NOMO-1 treated with DMSO at 0.1 percent for 48 hours (cell line): ENCODE measurements around the gene TRMT10C.
A peak's percentile ranks its signal among the peaks of the same experiment; 100 is the strongest.
"Not testable (repeated sequence)": the region's sequence is repeated elsewhere in the genome, so short reads cannot be mapped to it uniquely, and the experiment has no call there.

Source experiments
- DNase-seq: peaks from one replicate; lab custom pipeline; 2025; ENCODE audit not compliant: unreplicated experiment; lab: John Stamatoyannopoulos, UW

The TRMT10C gene

DNA sequence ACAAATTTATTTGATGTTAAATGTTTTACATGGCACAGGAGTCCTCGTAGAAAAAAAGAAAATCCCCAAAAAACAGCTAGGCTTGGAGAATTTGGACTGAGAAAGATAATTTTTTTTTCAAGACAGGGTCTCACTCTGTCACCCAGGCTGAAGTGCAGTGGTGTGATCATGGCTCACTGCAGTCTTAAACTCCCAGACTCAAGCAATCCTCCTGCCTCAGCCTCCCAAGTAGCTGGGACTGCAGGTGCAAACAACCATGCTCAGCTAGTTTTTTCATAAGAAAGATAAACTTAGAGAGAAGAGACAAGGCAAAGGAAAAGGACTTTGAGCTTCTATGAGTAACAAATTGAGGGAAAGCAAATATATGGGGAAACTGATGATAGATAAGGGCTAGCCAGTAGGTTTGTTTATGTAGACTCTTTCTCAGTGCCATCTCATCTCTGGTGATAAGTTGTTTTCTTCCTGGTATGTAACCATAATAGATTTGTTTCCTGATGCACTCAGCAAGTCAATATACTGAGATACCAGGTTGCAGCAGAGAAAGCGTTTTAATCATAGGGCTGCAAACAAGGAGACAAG lies 13.1 kb upstream of the TRMT10C start:
- no peak for DNase-seq

DNA sequence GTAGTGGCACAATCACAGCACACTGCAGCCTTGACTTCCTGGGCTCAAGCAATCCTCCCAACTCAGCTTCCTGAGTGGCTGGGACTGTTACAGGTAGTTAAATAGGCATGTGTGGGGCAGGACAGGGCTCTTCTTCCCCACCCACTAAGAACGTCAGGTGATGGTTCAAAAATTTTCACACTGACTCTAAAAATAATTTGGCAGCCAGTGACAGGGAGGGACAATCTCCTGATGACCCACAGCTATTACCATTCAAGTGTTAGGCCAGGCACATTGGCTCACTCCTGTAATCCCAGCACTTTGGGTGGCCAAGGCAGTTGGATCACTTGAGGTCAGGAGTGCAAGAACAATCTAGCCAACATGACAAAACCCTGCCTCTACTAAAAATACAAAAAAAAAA lies 12.2 kb upstream of the TRMT10C start:
- DNase-seq, result no peak

DNA sequence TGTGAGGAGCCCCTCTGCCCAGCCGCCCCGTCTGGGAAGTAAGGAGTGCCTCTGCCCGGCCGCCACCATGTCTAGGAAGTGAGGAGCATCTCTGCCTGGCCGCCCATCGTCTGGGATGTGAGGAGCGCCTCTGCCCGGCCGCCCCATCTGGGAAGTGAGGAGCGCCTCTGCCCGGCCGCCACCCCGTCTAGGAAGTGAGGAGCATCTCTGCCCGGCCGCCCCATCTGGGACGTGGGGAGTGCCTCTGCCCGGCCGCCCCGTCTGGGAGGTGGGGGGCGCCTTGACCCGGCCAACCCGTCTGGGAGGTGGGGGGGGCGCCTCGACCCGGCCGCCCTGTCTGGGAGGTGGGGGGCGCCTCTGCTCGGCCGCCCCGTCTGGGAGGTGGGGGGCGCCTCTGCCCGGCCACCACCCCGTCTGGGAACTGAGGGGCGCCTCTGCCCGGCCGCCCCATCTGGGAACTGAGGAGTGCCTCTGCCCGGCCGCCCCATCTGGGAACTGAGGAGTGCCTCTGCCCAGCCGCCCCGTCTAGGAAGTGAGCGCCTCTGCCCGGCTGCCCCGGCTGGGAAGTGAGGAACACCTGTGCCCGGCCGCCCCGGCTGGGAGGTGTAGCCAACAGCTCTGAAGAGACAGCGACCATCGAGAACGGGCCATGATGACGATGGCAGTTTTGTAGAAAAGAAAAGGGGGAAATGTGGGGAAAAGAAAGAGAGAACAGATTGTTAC lies 10.1 kb upstream of the TRMT10C start:
- not testable (repeated sequence) for DNase-seq

DNA sequence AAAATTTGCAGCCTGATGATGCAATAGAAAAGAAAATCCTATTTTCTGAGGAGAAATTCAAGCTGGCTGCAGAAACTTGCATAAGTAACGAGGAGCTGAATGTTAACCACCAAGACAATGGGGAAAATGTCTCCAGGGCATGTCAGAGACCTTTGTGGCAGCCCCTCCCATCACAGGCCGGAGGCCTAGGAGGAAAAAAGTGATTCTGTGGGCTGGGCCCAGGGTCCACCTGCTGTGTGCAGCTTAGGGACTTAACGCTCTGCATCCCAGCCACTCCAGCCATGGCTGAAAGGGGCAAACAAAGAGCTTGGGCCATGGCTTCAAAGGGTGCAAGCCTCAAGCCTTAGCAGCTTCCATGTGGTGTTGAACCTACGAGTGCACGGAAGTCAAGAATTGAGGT lies 8.3 kb upstream of the TRMT10C start:
- DNase-seq, result not testable (repeated sequence)

DNA sequence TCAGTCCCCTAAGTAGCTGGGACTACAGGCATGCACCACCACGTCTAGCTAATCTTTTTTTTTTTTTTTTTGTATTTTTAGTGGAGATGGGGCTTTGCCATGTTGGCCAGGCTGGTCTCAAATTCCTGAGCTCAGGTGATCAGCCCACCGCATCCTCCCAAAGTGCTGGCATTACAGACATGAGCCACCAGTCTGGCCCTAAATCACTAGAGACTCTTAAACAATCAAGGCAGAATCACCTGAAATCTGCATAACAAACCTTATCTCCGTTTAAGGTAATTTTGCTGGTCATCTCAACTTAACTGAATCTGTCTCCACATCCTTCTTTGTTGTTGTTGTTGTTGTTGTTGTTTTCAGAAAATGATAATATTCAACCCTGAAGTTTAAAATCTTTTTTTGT lies 5.6 kb upstream of the TRMT10C start:
- no peak for DNase-seq

DNA sequence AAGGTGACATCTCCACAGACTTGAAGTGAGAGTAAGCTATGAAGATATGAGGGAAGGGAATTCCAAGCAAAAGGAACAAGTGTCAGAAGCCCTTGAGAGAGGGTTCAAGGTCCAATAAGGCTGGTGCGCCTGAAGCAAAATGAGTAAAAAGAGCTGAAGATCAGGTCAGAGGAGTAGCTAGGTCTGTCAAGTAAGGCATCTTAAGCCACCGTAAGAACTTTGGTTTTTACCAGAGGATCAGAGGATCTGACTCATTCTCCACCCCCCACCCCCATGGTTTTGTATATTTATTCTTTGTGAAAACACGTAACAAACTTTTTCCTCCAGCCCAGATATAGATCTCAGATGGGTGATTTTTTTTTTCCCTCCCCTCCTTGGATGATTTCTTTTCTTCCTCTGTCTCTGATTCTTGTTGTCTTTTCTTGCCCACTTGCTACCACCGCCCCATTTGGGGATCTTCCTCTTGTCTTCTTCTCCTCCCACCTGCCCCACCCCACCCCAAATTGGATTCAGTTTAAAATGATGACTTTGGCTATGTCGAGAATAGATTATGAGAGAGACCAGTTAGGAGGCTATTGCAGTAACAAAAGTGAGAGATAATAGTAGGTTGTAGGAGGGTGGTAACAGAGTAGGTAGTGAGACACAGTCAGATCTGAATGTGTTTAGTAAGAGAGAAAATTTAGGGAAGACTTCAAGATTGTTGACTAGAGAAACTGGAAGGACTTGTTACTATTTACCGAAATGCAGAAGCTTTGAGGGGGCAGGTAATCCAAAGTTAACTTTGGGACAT lies 6.1 kb downstream of the TRMT10C start:
- DNase-seq, result no peak

DNA sequence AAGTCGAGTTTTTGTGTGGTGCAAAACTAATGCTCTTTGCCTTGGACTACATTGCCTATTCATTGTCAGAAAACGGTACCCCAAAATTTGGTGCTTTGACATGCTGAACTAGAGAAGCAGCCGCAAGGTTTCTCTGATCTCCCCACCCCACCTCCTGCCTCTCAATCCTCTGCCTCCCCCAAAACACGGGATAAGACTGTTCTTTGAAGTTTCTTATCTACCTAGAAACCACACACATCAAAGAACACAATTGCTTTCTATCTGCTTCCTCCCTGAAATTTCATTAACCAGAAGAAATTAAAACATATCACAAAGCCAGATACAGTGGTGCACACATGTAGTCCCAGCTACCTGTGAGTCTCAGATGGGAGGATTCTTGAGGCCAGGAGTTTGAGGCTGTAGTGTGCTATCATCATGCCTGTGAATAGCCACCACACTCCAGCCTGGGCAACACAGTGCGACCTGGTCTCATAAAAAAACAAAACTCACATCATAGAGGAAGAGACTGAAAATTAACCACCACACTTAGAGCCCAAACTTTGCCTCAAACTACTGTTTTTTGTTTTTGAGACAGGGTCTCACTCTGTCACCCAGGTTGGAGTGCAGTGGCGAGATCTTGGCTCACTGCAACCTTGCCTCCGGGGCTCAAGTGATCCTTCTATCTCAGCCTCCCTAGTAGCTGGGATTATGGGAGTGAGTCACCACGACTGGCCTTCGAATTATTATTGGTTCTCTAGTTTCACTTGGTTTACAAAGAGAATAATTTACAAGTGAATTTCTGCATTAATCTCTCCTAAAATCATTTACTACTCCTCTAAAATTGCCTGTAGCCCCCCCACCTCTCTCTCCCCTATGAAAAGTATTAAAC lies 9.6 kb downstream of the TRMT10C start:
- DNase-seq, result no peak

DNA sequence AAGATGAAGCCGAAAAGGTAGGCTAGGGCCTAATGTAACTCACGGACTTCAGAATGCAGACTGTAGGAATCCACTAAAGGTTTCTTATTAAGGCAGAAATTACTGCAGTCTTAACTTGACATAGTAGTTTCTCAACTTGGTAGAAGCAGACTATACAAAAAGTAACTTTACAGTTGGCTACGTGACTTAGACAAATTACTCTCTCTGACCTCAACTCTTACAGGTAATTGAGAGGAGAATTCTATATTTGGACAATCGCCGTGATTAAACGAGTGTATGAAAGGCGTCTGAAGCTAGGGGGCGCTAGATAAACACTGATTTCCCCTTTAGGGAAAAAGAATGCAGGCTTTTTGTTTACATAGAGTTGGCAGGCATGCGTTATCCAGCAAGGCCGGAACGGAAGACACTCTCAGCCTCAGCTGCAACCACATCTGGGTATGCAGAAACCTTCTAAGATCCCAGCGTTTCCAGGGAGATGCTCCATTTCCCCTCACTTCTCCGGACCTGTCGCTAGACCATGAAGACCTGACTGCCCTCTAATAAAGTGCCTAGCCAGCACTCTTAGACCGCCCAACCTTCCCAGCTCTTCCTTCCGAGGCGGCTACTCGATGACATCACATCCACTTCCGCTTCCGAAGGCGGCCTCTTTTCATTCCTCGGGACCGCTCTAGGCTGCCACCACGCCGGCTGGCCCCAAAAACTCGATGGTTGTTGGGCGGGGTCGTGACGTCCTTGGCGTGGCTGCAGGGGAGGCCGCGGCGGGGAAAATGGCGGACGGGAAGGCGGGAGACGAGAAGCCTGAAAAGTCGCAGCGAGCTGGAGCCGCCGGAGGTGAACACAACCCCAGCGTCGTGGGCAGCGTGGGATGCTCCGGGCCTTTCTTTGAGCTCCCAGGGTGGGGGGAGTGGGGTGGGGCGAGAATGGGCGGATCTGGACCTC lies 12.1 kb downstream of the TRMT10C start, which contains the start of gene PCNP:
Gene PCNP (plus strand): TSS at position 732 of the 939 bp plus-strand sequence. CDS start 36 bp downstream, at position 768.
- DNase-seq, result peak; percentile 99

DNA sequence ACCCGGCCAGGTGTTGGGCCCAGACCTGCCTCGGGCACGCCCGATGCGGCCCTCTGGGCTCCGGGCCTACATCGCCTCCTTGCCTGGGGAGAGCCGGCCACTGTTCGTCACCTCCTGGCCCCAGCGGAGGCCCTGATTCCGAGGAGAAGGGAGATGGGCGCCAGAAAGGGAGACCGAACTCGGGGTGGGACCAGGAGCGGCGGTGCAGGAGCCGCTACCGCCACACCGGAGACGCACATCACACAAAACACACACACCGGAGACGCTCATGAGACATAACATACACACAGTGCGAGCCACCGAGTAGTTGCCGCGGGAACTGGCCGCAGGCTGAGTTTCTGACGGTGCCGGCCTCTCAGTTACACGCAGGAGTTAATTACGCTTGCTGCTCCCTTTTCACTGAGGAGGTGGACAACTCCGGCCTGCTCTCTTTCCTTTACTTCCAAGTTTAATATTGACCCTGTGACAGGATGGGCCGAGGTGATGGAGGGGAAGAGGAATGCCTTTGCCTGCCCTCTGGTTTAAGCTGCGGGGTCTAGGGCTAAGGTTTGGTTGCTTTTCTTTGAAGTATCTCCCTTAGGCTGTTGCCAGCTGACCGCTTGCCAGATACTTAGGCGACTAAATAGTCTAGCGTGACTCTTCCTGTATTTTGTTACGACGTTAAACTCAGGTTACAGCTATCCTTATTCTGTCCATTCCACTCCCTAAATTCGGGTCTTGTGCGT lies 12.9 kb downstream of the TRMT10C start:
- DNase-seq, result peak; percentile 40

DNA sequence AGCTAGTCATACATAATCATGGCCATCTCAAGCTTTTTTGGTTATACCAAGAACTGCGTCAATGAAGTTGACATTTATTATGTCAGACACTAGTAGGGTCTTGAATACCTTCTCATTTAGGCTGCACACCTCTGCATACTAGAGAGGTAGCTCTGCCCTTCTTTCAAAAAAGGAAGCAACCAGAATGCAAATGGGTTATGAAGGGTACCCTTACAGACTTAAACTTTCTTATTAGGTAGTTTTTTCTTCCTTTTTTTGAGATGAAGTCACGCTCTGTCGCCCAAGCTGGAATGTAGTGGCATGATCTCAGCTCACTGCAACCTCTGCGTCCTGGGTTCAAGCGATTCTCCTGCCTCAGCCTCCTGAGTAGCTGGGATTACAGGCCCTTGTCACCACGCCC lies 15.6 kb downstream of the TRMT10C start:
- DNase-seq, result no peak

DNA sequence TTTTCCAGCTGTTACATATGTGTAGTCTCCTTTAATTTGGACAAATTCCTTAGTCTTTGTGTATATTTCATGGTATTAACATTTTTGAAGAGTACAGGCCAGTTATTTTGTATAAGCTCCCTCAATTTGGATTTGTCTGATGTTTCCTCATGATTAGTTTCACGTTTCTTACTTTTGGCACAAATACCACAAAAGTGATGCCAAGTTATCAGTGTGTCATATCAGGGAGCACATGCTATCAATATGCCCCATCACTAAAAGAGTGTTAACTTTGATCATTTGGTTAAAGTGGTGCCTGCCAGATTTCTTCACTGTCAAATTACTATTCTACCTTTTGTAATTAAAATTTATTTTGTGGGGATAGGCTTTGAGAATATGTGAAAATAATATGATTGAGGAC lies 26.9 kb downstream of the TRMT10C start:
- no peak for DNase-seq

DNA sequence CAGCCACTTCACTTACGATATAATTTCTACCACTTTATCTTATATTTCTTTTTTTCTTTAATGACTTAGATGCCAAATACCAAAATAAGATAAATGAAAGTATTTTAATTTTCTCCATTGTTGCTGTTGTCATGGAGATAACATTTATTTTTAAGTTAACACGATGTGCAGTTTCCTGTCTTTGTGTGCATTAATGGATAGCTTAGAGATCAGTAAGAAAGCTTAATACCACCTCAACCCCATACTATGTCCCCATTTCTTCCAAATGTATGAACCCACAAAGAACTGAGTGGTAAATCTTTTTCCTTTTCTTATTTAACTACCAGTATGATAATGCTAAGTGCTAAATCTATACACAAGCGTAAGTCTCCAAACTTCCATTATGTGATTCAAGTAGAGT lies 29.4 kb downstream of the TRMT10C start:
- no peak for DNase-seq

DNA sequence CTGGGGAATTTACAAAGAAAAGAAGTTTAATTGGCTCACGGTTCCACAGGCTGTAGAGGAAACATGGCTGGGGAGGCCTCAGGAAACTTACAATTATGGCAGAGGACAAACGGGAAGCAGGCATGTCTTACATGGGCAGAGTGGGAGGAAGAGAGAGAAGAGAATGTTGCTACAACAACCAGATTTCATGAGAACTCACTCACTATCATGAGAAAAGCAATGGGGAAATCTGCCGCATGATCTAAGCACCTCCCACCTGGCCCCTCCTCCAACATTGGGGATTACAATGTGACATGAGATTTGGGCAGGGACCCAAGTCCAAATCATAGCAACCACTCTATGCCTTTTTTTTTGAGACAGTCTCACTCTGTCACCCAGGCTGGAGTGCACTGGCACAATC lies 41.1 kb downstream of the TRMT10C start:
- no peak for DNase-seq

DNA sequence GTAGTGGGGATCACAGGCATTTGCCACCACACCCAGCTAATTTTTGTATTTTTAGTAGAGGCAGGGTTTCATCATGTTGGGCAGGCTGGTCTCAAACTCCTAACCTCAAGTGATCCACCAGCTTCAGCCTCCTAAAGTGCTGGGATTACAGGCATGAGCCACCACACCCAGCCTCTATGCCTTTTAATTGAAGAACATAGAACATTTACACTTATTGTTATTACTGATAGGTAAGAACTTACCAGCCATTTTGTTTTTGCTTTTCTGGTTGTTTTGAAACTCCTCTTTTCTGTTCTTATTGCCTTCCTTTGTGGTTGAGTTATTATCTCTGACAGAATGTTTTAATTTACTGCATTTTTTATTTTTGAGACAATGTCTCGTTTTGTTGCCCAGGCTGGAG lies 41.5 kb downstream of the TRMT10C start:
- no peak for DNase-seq

DNA sequence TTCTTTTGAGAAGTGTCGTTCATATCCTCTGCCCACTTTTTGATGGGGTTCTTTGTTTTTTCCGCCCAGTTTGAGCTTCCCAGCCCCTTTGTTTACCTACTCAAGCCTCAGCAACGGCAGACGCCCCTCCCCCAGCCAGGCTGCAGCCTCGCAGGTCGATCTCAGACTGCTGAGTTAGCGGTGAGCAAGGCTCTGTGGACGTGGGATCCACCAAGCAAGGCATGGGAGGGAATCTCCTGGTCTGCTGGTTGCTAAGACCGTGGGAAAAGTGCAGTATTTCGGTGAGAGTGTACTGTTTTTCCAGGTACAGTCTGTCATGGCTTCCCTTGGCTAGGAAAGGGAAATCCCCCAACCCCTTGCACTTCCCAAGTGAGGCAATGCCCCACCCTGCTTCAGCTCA lies 43.7 kb downstream of the TRMT10C start:
- not testable (repeated sequence) for DNase-seq

DNA sequence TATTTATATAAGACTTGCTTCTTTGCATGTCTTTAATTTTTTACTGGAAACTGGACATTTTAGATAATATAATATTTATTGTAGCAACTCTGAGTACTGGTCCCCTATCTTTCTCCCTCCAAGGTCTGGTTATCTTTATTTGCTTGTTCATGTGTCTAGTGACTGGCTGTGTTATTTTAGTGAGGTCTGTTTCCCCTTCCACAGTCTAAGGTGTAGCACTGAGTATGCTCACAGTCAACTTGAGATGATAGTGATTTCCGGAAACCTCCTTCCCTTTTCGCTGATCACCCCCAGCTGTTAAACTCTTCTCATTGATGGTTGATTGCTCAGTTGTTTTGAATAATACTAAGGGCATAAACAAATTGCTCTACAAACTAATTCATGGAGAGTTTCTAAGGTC lies 49.4 kb downstream of the TRMT10C start:
- no peak for DNase-seq

DNA sequence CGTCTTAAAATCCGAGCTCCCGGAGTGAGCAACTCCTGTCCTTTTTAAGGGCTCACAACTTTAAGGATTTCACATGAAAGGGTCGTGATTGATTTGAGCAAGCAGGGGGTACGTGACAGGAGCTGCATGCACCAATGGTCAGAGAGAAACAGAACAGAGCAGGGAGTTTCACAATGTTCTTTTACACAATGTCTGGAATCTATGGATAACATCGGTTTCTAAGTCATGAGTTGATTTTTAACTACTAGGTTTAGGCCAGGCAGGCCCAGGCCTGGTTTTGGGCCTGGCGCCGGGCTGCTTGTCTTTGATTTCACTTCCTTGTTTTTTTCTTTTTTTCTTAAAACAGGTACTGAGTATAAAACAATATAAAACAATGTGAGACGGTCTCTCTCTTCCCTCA lies 51.3 kb downstream of the TRMT10C start:
- DNase-seq, result peak; percentile 3

DNA sequence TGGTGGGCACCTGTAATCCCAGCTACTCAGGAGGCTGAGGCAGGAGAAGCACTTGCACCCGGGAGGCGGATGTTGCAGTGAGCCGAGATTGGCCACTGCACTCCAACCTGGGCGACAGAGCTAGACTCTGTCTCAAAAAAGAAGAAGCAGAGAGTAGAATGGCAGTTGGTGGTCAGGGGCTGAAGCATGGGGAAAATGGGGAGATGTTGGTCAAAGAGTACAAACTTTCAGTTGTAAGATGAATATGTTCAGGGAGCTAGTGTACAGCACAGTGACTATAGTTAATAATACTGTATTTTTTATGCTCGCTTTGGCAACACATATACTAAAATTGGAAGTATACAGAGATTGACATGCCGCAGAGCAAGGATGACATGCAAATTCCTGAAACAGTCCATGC lies 53.9 kb downstream of the TRMT10C start:
- DNase-seq, result peak; percentile 10
